GDM1 (cell line): ENCODE data around the gene HCFC1R1.

ENCODE experiments used
- DNase-seq: peaks from one replicate; lab custom pipeline; 2025; lab: John Stamatoyannopoulos, UW

Gene HCFC1R1

DNA sequence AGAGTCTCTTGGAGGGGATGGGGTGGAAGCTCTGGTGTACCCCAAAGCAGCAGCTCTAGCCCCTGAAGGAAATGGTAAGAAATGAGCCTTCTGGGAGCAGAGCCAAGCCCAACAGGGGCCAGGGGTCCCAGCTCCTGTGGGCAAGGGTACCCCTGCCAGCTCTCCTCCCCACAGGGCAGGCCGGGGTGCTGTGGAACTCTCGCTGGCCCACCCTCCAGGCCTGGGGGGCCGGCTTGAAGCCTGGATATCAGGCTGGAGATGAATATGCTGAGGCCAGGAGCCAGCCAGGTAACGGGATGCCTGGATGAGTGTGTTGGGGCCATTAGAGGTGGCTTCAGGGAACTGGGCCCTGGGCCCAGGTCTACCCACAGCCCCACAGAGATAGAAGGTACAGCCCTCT lies 23.2 kb downstream of the HCFC1R1 start:
- no peak for DNase-seq

- no peak for DNase-seq
Observed at GRCh38 chr16:2999929-3000328, 23.8 kb downstream of the HCFC1R1 start.

- no peak for DNase-seq
Observed at GRCh38 chr16:2996298-2996697, 27.4 kb downstream of the HCFC1R1 start.

GRCh38 chr16:2992383-2993081 lies 31.2 kb downstream of the HCFC1R1 start:
- no peak for DNase-seq

DNA sequence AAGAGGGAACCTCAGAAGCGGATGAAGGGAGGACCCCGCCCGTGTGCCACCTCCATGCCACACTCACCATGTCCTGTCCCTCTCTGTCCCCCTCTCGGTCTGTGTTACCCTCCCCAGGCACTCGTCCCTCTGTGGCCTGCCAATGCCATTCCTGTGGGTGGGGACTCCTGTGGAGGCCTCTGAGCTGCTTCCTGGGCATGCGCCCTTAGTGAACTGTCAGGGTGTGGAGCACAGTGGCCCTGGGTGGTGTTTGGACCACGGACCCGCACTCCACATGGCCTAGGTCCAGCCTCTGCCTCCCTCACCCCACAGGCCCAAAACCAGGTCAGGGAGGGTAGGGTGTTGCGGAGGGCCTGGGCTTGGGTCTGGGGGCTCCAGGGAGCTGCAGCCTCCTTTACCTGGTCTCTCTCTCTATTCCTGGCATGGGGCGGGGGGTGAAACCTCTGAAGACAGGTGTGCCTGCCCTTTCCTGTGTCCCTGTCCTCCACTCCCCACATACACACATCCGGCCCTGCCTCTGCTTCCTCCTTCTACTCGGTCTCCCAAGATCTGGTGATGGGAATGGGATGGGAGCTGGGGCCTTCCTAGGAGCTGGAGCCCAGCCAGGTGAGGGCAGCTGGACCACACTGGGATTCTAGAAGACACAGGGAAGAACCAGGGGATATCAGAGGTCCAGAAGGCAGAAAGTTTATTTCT lies 32.0 kb downstream of the HCFC1R1 start:
- DNase-seq: no peak

DNA sequence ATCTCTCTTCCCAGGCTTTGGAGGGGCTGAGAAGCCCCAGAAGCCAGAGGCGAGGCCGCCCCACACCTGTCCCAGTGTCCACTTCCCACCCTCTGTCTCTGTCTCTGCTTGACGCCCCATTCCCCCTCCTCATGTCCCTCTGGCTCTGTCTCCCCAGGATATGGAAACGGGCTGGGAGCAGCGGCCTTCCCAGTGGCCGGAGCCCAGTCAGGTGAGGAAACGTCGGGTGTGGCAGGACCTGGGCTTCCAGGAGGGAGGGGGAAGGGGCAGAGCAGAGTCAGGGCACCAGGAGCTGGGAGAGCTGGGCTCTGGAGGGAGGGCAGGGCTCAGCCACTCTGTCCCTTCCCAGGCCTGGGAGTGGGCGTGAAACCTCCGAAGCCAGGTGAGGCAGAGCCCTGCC lies 32.9 kb downstream of the HCFC1R1 start:
- no peak for DNase-seq

DNA sequence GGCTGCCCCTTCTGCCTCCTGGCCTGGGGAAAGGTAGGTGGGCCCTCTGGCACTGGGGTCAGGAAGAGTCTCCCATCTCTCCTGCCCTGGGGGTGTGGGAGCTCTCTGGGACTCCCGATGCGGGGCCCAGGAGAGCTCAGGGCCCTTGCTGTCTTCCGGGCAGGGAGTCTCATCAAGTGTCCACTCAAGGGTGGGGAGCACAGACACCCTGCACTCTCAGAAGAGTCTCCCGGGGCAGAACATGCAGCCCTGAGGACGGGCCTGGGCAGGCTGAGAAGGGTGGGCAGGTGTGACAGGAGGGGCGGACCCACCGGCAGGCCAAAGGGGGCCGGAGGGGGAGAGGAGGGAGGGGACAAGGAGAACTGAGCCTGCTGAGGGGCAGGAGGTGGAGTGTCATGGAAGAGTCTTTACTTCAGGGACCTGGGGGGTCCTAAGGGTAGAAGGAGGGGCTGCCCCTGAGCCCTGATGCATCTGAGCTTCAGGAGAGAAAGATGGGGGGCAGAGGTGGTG lies 35.1 kb downstream of the HCFC1R1 start:
- no peak for DNase-seq

GRCh38 chr16:2987833-2988232 lies 35.9 kb downstream of the HCFC1R1 start:
- no peak for DNase-seq

- DNase-seq: no peak
Observed at GRCh38 chr16:2987286-2987685, 36.5 kb downstream of the HCFC1R1 start.

GRCh38 chr16:2986623-2987188 lies 37.0 kb downstream of the HCFC1R1 start:
- no peak for DNase-seq

GRCh38 chr16:2985893-2986355 lies 37.8 kb downstream of the HCFC1R1 start:
- DNase-seq: no peak

DNA sequence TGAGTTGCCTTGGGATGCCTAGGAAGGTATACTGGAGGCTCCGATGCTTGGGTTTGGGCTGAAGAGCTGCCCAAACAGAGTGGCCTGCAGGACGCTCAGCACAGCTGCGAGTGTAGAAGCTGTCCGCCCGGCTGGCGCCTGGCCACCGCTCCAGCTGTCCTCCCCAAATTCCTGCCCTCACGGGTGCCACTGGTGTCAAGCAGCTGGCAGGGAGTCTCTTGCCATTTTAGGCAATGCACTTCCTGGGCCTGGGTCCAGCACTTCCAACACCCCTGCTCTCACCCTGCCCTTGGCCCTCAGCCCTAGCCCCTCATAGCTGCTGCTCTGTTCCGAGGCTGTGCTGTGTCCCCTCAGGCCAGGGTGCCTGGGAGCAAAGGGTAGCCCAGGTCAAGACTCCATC lies 38.3 kb downstream of the HCFC1R1 start:
- DNase-seq: no peak

GRCh38 chr16:2983706-2984136 lies 40.0 kb downstream of the HCFC1R1 start:
- peak; percentile 68 for DNase-seq

GRCh38 chr16:2982402-2982801 lies 41.3 kb downstream of the HCFC1R1 start:
- DNase-seq: no peak

GRCh38 chr16:2981899-2982250 lies 41.9 kb downstream of the HCFC1R1 start:
- DNase-seq: no peak

DNA sequence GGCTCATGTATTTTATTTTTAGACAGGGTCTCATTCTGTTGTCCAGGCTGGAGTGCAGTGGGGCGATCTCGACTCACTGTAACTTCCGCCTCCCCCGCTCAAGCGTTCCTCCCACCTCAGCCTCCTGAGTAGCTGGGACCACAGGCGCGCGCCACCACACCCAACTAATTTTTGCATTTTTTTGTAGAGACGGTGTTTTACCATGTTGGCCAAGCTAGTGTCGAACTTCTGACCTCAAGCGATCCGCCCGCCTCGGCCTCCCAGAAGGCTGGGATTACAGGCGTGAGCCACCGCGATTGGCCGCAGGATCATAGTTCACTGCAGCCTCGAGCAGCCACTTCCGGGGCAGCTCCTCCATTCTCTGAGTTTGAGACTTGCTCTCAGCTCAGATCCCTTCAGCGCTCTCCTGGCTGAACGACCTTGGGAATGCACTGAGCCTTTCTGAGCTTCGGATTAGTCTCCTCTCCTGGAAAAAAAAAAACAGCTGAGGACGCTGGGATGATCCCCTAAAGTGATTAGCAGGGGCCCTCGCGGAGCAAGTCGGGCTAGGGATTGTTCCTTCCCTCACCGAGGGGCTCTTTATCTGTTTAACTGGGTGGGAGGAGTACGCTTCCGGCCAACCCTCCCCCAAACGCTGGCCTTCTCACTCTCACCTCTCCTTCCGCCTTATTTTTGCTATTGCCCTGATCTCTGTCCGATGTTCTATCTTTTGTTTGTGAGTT lies 42.4 kb downstream of the HCFC1R1 start:
- no peak for DNase-seq

GRCh38 chr16:2980227-2981176 lies 43.2 kb downstream of the HCFC1R1 start, which contains the start of gene PKMYT1:
Gene PKMYT1 (minus strand): TSS chr16:2980446. CDS start chr16:2979657, 789 bp downstream.
- DNase-seq: peak; percentile 87

GRCh38 chr16:2979669-2980226 lies 44.0 kb downstream of the HCFC1R1 start:
- no peak for DNase-seq

GRCh38 chr16:2977440-2977839 lies 46.3 kb downstream of the HCFC1R1 start:
- no peak for DNase-seq

DNA sequence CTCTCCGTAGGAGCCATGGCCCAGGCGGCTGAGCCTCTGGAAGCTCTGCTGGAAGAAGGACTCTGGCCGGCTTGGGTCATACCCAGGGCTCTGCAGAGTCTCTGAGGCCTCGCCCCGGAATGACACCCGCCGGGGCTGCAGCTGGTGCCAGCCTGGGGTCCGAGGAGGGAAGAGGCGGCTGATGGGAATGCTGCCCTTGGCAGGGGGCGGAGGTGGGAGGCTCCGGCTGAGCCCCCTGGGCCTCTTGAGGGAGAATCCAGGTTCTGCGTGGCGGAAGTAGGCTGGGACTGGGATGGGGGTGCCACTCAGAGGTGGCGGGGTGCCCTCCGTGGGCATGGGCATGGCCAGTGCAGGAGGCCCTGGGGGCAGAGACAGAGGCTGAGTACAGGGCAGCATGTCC lies 47.1 kb downstream of the HCFC1R1 start:
- DNase-seq: no peak

GRCh38 chr16:2976201-2976600 lies 47.5 kb downstream of the HCFC1R1 start:
- no peak for DNase-seq
